Panc1 (cell line): ENCODE data around the gene ZRANB1. TPM values are rescaled to one million over a fixed set of nuclear protein-coding genes. Genes with fewer than 3 reads are reported as not detected.

ENCODE experiments used
- ATAC-seq: fragments of 200-7000 bp; cut with Tn5 transposase; 2 replicates; pipeline ENCODE4 v1.9.1; 2020; ENCODE audit warnings: mild to moderate bottlenecking, moderate library complexity
- BruUV-seq: library from RNA; stranded (reverse); fragments of 400-500 nt; replicated peaks from 2 replicates; lab custom pipeline; 2021; lab: Mats Ljungman, UMichigan
- CTCF ChIA-PET: fragments of 300-600 bp; sonication (Branson Sonifier 250); formaldehyde crosslinking; loops from one replicate; lab custom pipeline; 2022; ENCODE audit warnings: antibody characterized with exemption; lab: Charles Lee
- POLR2A ChIA-PET: fragments of 300-600 bp; sonication (Branson Sonifier 250); formaldehyde crosslinking; loops from one replicate; lab custom pipeline; 2022; ENCODE audit warnings: antibody characterized with exemption; lab: Charles Lee
- DNase-seq: peaks from one replicate; pipeline ENCODE4 v3.0.0-alpha.2; 2010; ENCODE audit warnings: low read depth, low spot score
- H3K27ac ChIP-seq: 2 replicates; pipeline ENCODE4 v1.5.1; 2011; ENCODE audit warnings: mild to moderate bottlenecking, low read length, inconsistent platforms
- H3K27me3 ChIP-seq: fragments of 200-500 bp; sonication (Bioruptor generic); 2 replicates; pipeline ENCODE4 v1.6.0; 2014; ENCODE audit warnings: low read length, inconsistent platforms; ENCODE audit not compliant: control insufficient read depth, insufficient read depth
- H3K36me3 ChIP-seq: fragments of 200-500 bp; sonication (Bioruptor generic); 2 replicates; pipeline ENCODE4 v1.5.1; 2014; ENCODE audit warnings: inconsistent platforms, mild to moderate bottlenecking, low read length, moderate library complexity; ENCODE audit not compliant: control insufficient read depth, insufficient read depth
- H3K4me1 ChIP-seq: 2 replicates; pipeline ENCODE4 v1.5.1; 2011; ENCODE audit warnings: inconsistent platforms, mild to moderate bottlenecking, low read length, moderate library complexity; ENCODE audit not compliant: control insufficient read depth, insufficient read depth
- H3K4me3 ChIP-seq, 2 experiments: 2 replicates each; pipeline ENCODE4 v1.5.1; 2011 to 2012; ENCODE audit warnings: low read depth in 2 of 2, low read length in 2 of 2, mild to moderate bottlenecking in 2 of 2, inconsistent platforms in 1 of 2, moderate library complexity in 1 of 2
- H3K9me3 ChIP-seq: fragments of 200-500 bp; sonication (Bioruptor generic); 2 replicates; pipeline ENCODE4 v1.5.1; 2014; ENCODE audit warnings: low read depth, mild to moderate bottlenecking, inconsistent platforms, low read length, moderate library complexity; ENCODE audit not compliant: control insufficient read depth, insufficient read depth
- CTCF ChIP-seq: fragments of 450-650 bp; IDR thresholded peaks from 2 replicates; pipeline ENCODE4 v1.5.1; 2017; ENCODE audit warnings: mild to moderate bottlenecking
- POLR2AphosphoS5 ChIP-seq: IDR thresholded peaks from 2 replicates; pipeline ENCODE4 v1.6.1; 2012; ENCODE audit warnings: mild to moderate bottlenecking, low read depth, low read length, moderate library complexity
- SIN3A ChIP-seq: IDR thresholded peaks from 2 replicates; pipeline ENCODE4 v1.6.1; 2012; ENCODE audit warnings: low read depth, mild to moderate bottlenecking, low read length, moderate library complexity, borderline replicate concordance; ENCODE audit not compliant: insufficient read depth
- TCF7L2 ChIP-seq: IDR thresholded peaks from 2 replicates; pipeline ENCODE4 v1.6.1; 2011; ENCODE audit warnings: mild to moderate bottlenecking, low read depth, low read length, inconsistent platforms
- in situ Hi-C: cut with HindIII; loops from 2 replicates; pipeline ENCODE4 v1.10.0; 2016; ENCODE audit warnings: low sequenced_read_pairs, low pct_unique_long_range_greater_than_20kb
- intact Hi-C: fragments of 100-400 bp; cut with micrococcal nuclease; formaldehyde crosslinking; loops from one replicate; pipeline ENCODE4 v1.10.0; 2022; ENCODE audit not compliant: unreplicated experiment
- total RNA-seq: library from RNA; stranded (reverse); gene quantifications from one replicate; pipeline ENCODE4 v1.2.1, GENCODE V29; 2021; ENCODE audit not compliant: unreplicated experiment
- TF ChIP-seq, protein P1 (sequence below), 2 experiments: IDR thresholded peaks; 2 replicates each; pipeline ENCODE4 v1.6.1; 2011 to 2012; ENCODE audit warnings: low read depth in 2 of 2, control low read depth in 1 of 2, low read length in 1 of 2, mild to moderate bottlenecking in 1 of 2, moderate library complexity in 1 of 2; ENCODE audit not compliant: insufficient read depth in 1 of 2

Gene ZRANB1
- total RNA-seq, 1 experiment from 2014 or later = 23.2 TPM

- ChIA-PET POLR2A (no interaction called here), CTCF (no interaction called here)
- H3K4me1 ChIP-seq = 0 out of 2 replicates have a peak, but pooled peaks cover 3% of the 10 kb centered on the region
- in situ Hi-C loops = no loop called here
- no peaks in the 10 kb centered on the region for H3K36me3 ChIP-seq
- ATAC-seq = no peak
- intact Hi-C loops = no loop called here
- no peak for TF ChIP-seq SIN3A
- no peak for TF ChIP-seq POLR2AphosphoS5
- TF ChIP-seq, protein P1, sequence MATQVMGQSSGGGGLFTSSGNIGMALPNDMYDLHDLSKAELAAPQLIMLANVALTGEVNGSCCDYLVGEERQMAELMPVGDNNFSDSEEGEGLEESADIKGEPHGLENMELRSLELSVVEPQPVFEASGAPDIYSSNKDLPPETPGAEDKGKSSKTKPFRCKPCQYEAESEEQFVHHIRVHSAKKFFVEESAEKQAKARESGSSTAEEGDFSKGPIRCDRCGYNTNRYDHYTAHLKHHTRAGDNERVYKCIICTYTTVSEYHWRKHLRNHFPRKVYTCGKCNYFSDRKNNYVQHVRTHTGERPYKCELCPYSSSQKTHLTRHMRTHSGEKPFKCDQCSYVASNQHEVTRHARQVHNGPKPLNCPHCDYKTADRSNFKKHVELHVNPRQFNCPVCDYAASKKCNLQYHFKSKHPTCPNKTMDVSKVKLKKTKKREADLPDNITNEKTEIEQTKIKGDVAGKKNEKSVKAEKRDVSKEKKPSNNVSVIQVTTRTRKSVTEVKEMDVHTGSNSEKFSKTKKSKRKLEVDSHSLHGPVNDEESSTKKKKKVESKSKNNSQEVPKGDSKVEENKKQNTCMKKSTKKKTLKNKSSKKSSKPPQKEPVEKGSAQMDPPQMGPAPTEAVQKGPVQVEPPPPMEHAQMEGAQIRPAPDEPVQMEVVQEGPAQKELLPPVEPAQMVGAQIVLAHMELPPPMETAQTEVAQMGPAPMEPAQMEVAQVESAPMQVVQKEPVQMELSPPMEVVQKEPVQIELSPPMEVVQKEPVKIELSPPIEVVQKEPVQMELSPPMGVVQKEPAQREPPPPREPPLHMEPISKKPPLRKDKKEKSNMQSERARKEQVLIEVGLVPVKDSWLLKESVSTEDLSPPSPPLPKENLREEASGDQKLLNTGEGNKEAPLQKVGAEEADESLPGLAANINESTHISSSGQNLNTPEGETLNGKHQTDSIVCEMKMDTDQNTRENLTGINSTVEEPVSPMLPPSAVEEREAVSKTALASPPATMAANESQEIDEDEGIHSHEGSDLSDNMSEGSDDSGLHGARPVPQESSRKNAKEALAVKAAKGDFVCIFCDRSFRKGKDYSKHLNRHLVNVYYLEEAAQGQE (IDR thresholded peaks at IDR 0.05; ENCODE audit: insufficient read depth in 1 of 2, low read depth in 2 of 2, low read length in 1 of 2) = no peak
- TF ChIP-seq CTCF = no peak
- TF ChIP-seq TCF7L2 = no peak
- no peaks in the 10 kb centered on the region for H3K9me3 ChIP-seq
- no peak for DNase-seq
- no peak overlapping the region for H3K27ac ChIP-seq
- BruUV-seq = no TSS peak
- H3K27me3 ChIP-seq = no peaks in the 10 kb centered on the region
- no peak overlapping the region for H3K4me3 ChIP-seq
Measured at GRCh38 chr10:124956764-124957163, 14.8 kb downstream of the ZRANB1 start.

DNA sequence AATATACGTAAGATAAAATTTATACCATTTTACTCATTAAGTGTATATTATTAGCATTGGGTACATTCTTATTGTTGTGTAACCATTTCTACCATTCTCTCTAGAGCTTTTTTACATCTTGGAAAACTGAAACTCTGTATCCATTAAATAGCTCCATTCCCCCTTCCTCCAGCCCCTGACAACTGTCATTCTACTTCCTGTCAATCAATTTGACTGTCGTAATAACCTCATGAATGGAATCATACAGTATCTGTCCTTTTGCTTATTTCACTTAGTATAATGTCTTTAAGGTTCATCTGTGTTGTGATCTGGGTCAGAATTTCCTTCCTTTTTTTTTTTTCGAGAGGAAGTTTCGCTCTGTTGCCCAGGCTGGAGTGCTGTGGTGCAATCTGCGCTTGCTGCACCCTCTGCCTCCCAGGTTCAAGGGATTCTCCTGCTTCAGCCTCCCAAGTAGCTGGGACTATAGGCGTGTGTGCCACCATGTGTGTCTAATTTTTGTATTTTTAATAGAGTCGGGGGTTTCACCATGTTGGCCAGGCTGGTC is 15.6 kb downstream of the ZRANB1 start:
- BruUV-seq = no TSS peak
- Histone ChIP-seq H3K4me1 (no peaks in the 10 kb centered on the region; the same call in 1 of the 2 replicates), H3K27me3 (no peaks in the 10 kb centered on the region), H3K4me3 (no peak overlapping the region), H3K27ac (no peak overlapping the region), H3K36me3 (no peaks in the 10 kb centered on the region), H3K9me3 (no peaks in the 10 kb centered on the region)
- in situ Hi-C loops = no loop called here
- no peak for ATAC-seq
- ChIA-PET CTCF (no interaction called here), POLR2A (no interaction called here)
- no peak for DNase-seq
- TF ChIP-seq POLR2AphosphoS5 (no peak), TCF7L2 (no peak), CTCF (no peak), SIN3A (no peak)
- TF ChIP-seq, protein P1 (IDR thresholded peaks at IDR 0.05; ENCODE audit: insufficient read depth in 1 of 2, low read depth in 2 of 2, low read length in 1 of 2) = no peak
- intact Hi-C loops = no loop called here
